HG03457 (cell line): ENCODE results near the gene SPINT1.

ENCODE experiments used
- ATAC-seq: cut with Tn5 transposase; IDR thresholded peaks from one replicate; pipeline ENCODE4 v1.9.1; 2021; ENCODE audit warnings: moderate number of reproducible peaks; ENCODE audit not compliant: unreplicated experiment

Gene SPINT1, protein sequence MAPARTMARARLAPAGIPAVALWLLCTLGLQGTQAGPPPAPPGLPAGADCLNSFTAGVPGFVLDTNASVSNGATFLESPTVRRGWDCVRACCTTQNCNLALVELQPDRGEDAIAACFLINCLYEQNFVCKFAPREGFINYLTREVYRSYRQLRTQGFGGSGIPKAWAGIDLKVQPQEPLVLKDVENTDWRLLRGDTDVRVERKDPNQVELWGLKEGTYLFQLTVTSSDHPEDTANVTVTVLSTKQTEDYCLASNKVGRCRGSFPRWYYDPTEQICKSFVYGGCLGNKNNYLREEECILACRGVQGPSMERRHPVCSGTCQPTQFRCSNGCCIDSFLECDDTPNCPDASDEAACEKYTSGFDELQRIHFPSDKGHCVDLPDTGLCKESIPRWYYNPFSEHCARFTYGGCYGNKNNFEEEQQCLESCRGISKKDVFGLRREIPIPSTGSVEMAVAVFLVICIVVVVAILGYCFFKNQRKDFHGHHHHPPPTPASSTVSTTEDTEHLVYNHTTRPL

DNA sequence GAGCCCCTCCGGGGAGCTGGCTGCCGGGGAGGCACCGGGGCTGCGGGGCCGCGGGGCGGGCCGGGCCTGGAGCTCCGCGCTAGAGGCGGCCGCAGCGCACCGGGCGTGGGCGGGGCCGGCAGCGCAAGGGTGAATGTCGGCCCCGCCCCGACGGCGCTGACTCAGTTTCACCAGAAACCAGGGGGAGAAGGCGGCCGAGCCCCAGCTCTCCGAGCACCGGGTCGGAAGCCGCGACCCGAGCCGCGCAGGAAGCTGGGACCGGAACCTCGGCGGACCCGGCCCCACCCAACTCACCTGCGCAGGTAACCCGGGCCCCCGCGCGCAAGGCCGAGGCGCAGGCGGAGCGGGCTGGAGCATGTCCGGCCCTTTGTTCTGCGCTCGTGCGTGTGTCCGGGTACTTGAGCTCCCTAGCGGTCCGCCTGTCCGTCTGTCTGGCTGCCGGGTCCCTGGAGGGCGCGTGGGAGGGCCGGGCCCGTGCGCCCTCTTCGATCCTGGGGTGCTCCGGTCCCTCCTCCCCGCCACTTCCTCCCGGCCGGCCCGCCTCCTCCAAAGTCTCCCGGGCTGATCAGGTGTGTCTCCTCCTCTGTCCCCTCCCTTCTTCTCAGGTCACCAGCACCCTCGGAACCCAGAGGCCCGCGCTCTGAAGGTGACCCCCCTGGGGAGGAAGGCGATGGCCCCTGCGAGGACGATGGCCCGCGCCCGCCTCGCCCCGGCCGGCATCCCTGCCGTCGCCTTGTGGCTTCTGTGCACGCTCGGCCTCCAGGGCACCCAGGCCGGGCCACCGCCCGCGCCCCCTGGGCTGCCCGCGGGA lies at the start of gene SPINT1:
Gene SPINT1, plus strand, starts transcription at position 164 of the 811 bp plus-strand sequence. Its CDS starts 507 bp downstream, at position 671.
- ATAC-seq = no peak

- ATAC-seq = no peak
These were observed 47.8 kb upstream of the SPINT1 start for GRCh38 chr15:40796041-40796440.

DNA sequence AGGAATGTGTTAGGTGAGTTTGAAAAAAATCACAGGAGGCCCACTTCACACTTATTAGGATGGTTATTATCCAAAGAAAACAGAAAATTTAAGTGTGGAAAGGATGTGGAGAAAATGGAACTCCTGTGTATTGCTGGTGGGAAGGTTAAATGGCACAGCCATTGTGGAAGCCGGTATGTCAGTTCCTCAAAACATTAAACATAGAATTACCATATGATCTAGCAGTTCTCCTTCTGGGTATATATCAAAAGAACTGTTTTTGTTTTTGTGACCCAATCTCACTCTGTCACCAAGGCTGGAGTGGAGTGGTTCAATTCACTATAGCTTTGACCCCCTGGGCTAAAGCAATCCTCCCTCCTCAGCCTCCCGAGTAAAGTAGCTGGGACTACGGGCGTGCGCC lies 47.3 kb upstream of the SPINT1 start:
- ATAC-seq = no peak

GRCh38 chr15:40799523-40799922 lies 44.3 kb upstream of the SPINT1 start:
- ATAC-seq = no peak

DNA sequence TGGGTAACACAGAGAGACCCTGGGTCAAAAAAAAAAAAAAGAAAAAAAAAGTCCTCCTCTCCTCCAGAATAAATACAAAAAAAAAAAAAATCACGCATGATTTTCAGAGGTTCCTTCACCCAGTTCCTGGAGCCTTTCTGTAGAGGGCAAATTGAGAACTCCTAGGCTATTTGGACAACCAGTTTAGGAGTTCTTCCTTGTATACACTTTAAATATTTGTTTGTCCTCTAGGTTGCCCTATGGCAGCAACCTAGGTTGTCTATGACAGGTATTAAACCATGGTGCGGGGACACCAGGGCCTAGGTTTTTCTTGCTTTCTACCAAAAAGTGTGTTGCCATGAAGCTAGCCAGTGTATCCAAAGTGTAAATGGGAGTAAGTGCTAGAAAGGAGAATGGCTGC lies 40.8 kb upstream of the SPINT1 start:
- no peak for ATAC-seq

DNA sequence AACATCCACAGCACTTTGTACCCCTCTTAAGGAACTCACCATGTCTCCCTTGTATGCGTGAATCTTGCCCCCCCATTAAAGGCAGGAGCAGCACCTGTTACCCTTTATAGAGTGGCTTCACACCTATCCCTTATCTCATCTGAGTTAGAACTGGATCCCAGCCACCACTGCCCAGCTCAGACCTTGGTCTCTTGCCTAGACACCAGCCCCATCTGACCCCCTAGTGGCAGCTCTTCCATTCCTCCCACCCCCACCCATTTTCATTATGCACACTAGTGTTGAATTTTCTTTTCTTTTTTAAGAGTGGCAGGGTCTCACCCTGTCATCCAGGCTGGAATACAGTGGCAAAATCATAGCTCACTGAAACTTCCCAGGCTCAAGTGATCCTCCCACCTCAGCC lies 40.2 kb upstream of the SPINT1 start:
- no peak for ATAC-seq

GRCh38 chr15:40806672-40807027 lies 37.2 kb upstream of the SPINT1 start:
- no peak for ATAC-seq

- peak; percentile 89 for ATAC-seq
These were observed 36.6 kb upstream of the SPINT1 start, which contains the start of the genes DNAJC17 and ZFYVE19 for GRCh38 chr15:40807028-40807887. TSS of gene DNAJC17 (minus strand) at chr15:40807473. CDS start at chr15:40807446, 27 bp downstream. TSS of gene ZFYVE19 (plus strand) at chr15:40807089. CDS start at chr15:40807590, 501 bp downstream.

DNA sequence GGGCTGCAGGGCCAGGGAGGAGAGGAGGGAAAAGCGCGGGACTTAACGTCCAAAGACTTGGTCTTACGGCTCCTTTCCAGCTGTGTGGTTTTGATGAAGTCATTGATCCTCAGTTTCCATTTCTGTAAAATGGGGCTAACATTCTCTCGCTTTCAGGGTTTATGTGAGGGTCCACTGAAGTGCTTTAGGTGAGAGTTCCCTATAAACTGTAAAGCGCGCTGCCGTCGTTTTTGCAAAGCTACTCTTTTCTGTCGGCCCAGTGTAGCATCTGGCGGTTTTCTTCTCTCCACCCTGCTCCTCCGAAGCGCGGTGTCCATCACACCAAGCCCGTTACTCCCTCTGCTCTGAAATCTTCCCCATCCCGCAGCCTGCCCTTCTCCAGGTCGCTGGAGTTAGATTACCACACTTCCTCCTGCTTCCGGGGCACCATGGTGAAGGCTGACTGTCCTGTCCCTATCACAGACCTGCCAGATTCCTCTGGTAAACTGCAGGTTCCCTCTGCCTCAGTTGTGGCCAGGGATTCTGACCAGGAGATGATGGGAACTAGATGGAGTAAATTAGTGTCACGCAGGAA lies 35.9 kb upstream of the SPINT1 start:
- no peak for ATAC-seq

GRCh38 chr15:40808861-40809450 lies 34.9 kb upstream of the SPINT1 start:
- ATAC-seq = no peak

DNA sequence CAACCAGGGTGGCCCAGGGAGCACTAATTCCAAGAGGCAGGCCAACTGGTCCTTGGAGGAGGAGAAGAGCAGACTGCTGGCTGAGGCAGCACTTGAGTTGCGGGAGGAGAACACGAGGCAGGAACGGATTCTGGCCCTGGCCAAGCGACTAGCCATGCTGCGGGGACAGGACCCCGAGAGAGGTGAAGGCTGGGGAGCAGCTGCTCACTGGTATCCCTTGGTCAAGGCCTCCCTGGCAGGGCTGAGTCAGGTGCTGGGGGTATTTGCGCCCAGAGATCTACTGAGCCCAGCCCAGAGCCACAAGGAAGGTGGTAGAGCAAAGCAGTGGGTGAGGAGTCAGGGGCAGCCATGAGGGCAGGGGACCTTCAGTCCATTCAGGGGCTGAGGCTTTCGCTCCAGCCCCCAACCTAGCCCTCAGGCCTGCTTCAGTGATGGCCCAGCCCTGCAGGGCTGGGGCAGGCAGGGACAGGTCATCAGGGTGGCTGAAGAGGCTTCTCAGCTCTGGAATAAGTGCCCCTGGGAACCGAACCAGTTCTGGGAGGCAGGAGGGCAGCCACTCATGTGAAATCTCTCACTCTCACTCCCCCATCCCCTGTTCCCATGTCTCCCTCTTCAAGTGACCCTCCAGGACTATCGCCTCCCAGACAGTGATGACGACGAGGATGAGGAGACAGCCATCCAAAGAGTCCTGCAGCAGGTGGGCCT lies 31.0 kb upstream of the SPINT1 start:
- no peak for ATAC-seq

GRCh38 chr15:40815042-40815698 lies 28.7 kb upstream of the SPINT1 start:
- ATAC-seq = no peak

DNA sequence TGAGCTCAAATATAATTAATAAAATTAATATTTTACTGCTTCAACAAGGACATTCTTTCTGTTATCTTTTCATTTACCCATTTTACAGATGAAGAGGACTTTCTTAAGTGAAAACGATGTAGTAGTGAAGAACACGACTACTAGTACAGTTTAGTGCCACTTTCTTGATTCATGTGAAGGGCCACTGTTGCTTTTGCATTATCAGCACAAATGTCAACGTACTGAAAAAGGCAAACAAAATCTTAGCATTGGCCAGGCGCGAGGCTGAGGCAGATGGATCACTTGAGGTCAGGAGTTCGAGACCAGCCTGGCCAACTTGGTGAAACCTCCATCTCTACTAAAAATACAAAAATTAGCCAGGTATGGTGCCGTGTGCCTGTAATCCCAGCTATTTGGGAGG lies 24.8 kb upstream of the SPINT1 start:
- ATAC-seq = no peak

- ATAC-seq = no peak
These were observed 22.7 kb upstream of the SPINT1 start for GRCh38 chr15:40821195-40821594.

DNA sequence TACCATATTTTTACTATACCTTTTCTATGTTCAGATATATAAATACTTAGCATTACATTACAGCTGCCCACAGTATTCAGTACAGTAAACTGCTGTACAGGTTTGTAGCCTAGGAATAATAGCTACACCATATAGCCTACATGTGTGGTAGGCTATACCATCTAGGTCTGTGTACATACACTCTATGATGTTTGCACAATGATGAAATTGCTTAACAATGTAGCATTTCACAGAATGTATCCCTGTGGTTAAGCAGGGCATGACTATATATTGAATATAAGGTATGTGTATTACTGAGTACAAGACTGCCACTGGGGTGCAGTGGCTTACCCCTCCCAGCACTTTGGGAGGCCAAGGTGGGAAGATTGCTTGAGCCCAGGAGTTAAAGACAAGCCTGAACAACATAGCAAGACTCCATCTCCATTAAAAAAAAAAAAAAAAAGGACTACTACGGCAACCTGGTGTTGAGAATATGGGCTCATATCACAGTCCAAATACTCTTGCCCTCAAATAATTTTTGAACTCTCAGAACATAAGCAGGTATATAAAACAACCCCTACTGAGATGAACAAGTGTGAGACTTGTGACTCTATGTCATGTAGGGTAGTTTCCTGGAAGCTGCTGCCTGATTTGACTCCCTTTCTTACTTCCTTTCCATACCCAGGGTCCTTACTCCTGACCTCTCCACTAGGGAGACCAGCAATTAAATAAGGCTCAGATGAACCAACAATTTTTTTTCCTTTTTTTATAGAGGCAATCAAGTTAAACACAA lies 20.1 kb upstream of the SPINT1 start:
- no peak for ATAC-seq

GRCh38 chr15:40825661-40826422 lies 18.0 kb upstream of the SPINT1 start:
- no peak for ATAC-seq

DNA sequence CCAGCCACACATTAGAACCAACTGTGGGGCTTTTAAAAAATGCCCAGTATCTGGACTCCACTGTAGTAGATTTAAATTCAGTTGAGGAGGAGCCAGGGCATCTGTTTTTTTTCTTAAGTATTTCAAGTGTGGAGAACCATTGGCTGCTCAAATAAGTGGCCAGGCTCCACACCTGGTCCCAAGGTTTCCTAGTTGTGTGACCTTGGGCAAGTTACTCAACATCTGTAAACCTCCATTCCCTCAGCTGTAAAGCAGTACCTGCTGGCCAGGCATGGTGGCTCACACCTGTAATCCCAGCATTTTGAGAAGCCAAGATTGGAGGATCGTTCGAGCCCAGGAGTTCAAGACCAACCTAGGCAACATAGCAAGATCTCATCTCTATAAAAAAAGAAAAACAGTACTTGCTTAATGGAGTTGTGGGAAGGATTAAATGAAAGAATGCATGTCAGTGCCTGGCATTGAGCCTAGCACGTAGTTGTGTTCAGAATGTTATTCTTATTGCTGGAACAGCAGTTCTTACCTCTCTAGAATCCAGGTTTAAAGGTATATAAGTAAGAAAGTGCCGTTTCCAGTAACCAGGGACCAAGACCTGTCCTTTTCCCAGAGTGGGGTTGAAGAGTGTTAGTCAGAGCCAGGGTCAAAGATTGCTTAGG lies 17.3 kb upstream of the SPINT1 start:
- ATAC-seq = no peak
